Progenitor cell of endocrine pancreas (in vitro differentiated cells): ENCODE measurements around the gene RFX3. TPM values are rescaled to one million over a fixed set of nuclear protein-coding genes. Genes with fewer than 3 reads are reported as not detected.

Experiments used
- DNase-seq: peaks from one replicate; pipeline ENCODE4 v3.0.0; 2021; ENCODE audit warnings: low spot score; ENCODE audit not compliant: unreplicated experiment
- H3K27ac Mint-ChIP-seq: 2 replicates; pipeline ENCODE4 v1.8.0; 2021; ENCODE audit warnings: mild to moderate bottlenecking, moderate library complexity, mixed read lengths
- H3K27me3 Mint-ChIP-seq: 2 replicates; pipeline ENCODE4 v1.8.0; 2021; ENCODE audit warnings: mixed read lengths
- H3K36me3 Mint-ChIP-seq: 2 replicates; pipeline ENCODE4 v1.8.0; 2022; ENCODE audit warnings: mixed read lengths; ENCODE audit not compliant: insufficient read depth
- H3K4me1 Mint-ChIP-seq: 2 replicates; pipeline ENCODE4 v1.8.0; 2021; ENCODE audit warnings: low read depth, mixed read lengths
- H3K4me3 Mint-ChIP-seq: 2 replicates; pipeline ENCODE4 v1.8.0; 2021; ENCODE audit warnings: low read depth, mild to moderate bottlenecking, moderate library complexity, mixed read lengths
- H3K9me3 Mint-ChIP-seq: 2 replicates; pipeline ENCODE4 v1.8.0; 2021; ENCODE audit warnings: low read depth, mixed read lengths
- total RNA-seq: library from RNA; stranded (reverse); gene quantifications from 2 replicates; pipeline ENCODE4 v1.2.1, GENCODE V29; 2021
- TF ChIP-seq, protein P1 (sequence below): fragments of 200-600 bp; sonication (generic); IDR thresholded peaks from one replicate; pipeline ENCODE4 v1.5.0; 2021; ENCODE audit warnings: antibody characterized with exemption, mild to moderate bottlenecking; ENCODE audit not compliant: unreplicated experiment

RFX3 gene
- total RNA-seq, 1 donor from 2014 or later = 53.9 TPM

DNA sequence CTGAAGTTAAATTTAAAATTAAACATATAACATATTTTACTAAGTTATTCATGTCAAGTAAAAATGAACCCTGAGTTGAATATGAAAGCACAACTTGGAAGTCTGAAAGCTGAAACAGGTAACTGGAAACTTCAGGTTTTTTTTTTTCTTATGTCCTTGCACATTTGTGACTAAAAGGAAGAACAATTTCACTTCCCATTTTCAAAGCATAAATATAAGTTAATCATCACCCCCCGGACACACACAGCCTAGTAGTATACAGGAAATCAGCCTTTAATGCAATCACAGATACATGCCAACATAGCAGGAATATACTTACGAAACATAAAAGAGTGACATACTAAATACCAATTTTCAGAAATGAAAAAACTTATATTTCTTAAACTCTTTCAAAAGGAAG lies 225.9 kb downstream of the RFX3 start:
- no peak overlapping the region for H3K27ac Mint-ChIP-seq
- TF ChIP-seq, protein P1, sequence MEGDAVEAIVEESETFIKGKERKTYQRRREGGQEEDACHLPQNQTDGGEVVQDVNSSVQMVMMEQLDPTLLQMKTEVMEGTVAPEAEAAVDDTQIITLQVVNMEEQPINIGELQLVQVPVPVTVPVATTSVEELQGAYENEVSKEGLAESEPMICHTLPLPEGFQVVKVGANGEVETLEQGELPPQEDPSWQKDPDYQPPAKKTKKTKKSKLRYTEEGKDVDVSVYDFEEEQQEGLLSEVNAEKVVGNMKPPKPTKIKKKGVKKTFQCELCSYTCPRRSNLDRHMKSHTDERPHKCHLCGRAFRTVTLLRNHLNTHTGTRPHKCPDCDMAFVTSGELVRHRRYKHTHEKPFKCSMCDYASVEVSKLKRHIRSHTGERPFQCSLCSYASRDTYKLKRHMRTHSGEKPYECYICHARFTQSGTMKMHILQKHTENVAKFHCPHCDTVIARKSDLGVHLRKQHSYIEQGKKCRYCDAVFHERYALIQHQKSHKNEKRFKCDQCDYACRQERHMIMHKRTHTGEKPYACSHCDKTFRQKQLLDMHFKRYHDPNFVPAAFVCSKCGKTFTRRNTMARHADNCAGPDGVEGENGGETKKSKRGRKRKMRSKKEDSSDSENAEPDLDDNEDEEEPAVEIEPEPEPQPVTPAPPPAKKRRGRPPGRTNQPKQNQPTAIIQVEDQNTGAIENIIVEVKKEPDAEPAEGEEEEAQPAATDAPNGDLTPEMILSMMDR = no peak
- no peak overlapping the region for H3K4me3 Mint-ChIP-seq
- no peaks in the 10 kb centered on the region for H3K27me3 Mint-ChIP-seq
- DNase-seq = no peak
- H3K4me1 Mint-ChIP-seq = no peaks in the 10 kb centered on the region
- no peaks in the 10 kb centered on the region for H3K9me3 Mint-ChIP-seq
- H3K36me3 Mint-ChIP-seq = no peaks in the 10 kb centered on the region

DNA sequence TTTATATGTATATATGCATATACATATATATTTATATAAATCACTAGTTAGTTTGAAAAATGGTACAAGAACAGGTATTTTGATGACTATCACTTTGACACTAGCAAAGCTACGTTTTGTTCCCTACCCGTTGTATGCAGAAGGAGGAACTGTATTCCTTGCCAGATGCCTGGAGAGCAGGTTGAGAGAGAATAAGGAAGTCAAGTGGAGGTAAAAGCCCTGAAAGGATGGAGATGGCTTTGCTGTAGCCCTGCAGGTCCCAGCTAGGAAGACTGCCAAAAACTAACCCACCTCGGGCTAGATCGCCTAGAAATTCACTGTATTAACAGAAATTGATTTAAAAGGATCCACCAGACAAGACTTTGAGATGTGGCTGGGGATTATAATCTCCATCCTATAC lies 229.3 kb downstream of the RFX3 start:
- H3K4me1 Mint-ChIP-seq = no peaks in the 10 kb centered on the region
- TF ChIP-seq, protein P1 = no peak
- DNase-seq = no peak
- H3K36me3 Mint-ChIP-seq = peaks cover 5% of the 10 kb centered on the region
- no peaks in the 10 kb centered on the region for H3K27me3 Mint-ChIP-seq
- no peak overlapping the region for H3K4me3 Mint-ChIP-seq
- H3K9me3 Mint-ChIP-seq = no peaks in the 10 kb centered on the region
- H3K27ac Mint-ChIP-seq = no peak overlapping the region

DNA sequence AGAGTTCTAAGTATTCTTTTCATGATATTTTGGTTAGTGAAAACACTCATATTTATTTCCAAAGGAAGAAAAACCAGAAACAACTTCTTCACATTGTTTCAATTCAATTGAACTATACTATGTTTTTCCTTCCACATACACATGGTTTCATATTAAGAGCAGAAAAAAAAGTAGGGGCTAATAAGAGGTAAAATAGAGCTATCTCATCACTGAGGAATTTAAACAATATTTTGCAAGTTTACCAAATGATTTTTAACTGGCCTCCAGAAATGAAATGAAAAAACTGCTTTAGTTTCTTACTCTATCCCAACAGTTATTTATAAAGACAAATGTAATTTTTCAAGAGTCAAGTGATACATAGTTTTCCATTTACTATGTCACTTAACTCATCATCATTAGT lies 233.5 kb downstream of the RFX3 start:
- Mint-ChIP-seq H3K36me3 (peaks cover 15% of the 10 kb centered on the region), H3K4me3 (no peak overlapping the region), H3K27ac (no peak overlapping the region), H3K9me3 (no peaks in the 10 kb centered on the region), H3K4me1 (no peaks in the 10 kb centered on the region), H3K27me3 (no peaks in the 10 kb centered on the region)
- DNase-seq = no peak
- TF ChIP-seq, protein P1 = no peak

DNA sequence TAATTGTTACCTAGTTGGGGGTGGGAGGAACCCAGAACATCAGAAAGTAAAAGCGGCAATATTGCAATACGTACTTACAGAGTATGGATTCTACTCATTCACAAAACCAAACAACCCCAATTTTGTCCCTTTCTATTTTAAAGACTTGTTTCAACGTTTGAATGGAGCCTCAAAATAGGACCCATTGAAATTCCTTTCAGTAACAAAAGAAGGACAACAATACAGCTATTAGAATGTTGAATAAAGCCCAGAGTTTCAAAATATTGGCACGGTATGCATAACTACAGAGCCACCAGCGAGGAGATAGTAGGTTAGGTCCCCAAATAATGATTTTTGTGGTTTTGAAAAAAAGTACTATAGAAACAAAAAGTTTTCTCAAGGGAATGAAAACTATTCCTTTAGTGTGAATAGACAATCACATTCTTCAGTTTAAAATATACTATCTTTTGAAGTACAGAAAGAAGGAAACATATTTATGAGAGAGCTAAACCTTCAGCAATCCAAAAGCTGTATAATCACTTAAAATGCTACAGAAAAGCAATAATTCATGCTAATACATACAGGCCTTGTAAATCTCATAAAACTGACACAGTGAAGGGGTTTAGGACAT lies 235.5 kb downstream of the RFX3 start:
- Mint-ChIP-seq H3K36me3 (peaks cover 15% of the 10 kb centered on the region), H3K9me3 (no peaks in the 10 kb centered on the region), H3K27me3 (no peaks in the 10 kb centered on the region), H3K27ac (no peak overlapping the region), H3K4me3 (no peak overlapping the region), H3K4me1 (no peaks in the 10 kb centered on the region)
- no peak for DNase-seq
- TF ChIP-seq, protein P1 = no peak

DNA sequence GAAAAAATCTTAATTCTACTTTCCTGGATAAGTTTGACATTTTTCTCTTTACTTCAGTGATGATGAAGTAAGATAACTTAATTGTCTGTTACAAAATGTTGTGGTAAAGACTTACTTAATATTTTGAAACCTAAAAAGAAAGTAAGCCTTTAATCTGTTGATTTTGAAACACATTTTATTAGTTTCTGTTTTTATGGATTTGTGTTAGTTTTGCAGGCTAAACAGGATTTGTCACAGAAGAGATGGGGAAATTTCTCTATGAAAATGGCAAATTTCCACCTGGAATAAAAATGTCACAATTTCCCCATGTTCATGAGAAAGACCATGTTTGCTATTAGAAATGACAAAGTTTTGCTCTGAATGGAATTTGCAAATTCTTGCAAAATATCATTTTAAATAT lies 237.1 kb downstream of the RFX3 start:
- DNase-seq = no peak
- Mint-ChIP-seq H3K36me3 (peaks cover 15% of the 10 kb centered on the region), H3K9me3 (no peaks in the 10 kb centered on the region), H3K27me3 (no peaks in the 10 kb centered on the region), H3K4me3 (no peak overlapping the region), H3K27ac (no peak overlapping the region), H3K4me1 (no peaks in the 10 kb centered on the region)
- TF ChIP-seq, protein P1 = no peak
